CMK (cell line): ENCODE data around the gene RHCE.
A peak's percentile ranks its signal among the peaks of the same experiment; 100 is the strongest.
"Not testable (repeated sequence)": the region's sequence is repeated elsewhere in the genome, so short reads cannot be mapped to it uniquely, and the experiment has no call there.

Experiments used
- DNase-seq: peaks from one replicate; pipeline ENCODE4 v3.0.0-alpha.2; 2010; ENCODE audit warnings: low read depth

Gene RHCE

DNA sequence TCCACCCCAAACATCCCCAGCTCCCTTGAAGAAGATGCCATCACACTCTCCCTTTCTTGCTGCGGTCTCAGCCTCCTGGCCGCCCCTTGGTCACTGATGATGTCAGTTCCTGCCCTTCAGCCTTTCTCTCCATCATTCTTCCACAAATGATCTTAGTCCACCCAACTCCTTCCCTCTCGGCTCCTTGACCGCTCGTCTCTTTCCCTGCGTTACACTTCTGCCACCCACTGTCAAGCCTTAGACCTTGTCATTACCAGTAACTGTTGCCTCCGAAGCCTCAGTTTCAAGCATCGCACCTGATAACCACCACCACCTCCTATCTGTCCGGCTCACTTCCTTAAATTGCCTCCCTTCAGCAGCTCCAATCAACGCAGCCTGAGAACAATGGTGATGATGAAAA, 23.1 kb downstream of the RHCE start:
- not testable (repeated sequence) for DNase-seq

DNA sequence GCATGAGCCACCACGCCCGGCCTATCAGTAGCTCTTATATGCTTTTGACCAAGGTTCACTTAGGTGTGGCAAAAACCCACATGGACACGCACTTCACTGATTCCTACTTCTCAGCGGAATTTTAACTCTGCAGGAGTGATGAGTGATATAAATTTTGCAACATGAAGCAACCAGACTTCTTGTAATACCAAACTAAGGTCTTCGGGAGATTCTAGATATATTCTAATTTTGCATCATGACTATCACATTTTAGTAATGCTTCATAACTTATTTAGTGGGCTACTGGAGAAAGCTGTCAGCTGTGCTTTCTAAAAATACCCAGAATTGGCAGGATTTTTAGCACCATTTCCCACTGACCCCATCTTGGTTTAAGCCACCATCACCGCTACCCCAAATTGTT, 27.8 kb downstream of the RHCE start:
- DNase-seq: no peak

DNA sequence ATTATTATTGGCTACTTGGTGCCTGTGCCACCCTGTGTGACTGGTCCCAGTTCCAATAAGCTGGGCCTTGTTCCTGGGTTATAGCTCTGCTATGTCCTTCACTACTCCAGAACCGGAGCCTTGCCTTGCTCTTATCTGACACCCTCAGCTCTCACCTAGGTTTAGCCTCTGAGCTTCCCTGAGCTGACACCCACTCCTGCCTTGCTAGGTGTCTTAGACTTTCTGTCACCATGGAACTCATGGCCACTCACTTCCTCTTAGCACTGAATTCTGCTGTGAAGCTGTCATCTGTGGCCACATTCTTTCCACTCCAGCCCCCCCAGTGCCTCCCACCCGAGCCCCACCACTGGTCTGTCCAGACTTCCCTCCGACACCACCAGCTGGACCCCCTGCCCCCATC, 30.9 kb downstream of the RHCE start:
- DNase-seq: not testable (repeated sequence)

DNA sequence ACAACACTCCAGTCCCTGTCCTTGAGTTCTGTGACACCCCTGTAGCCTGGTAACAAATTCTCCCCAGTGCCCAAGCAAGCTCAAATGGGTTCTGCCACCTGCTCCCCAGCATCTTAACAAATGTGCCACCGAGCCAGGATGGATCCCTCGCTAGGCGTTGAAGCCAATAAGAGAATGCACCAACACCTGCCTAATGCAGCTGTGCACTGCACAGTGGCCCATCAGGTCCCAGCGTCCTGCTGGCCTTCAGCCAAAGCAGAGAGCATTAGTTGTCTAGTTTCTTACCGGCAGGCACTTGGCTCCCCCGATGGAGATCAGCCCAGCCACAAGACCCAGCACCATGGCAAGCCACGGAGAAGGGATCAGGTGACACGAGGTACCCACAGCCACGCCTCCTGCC, 31.9 kb downstream of the RHCE start:
- not testable (repeated sequence) for DNase-seq

DNA sequence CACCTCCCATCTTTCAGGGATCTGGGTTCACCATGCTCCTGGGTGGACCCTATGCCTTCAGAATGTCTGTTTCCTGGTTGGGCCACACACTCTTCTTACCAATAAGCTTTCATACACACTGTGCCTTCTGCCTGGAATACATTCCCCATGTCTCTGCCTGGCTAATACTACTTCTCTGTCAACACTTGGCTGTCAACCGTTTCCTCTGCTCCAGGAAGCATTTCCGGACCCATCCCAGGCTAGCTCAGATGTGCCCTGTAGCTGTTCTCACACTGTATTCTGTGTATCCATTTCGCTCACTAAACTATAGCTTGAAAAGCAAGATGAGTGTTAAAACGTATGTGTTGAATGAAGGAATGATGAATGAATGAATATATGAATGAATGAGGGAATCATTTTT, 33.5 kb downstream of the RHCE start:
- not testable (repeated sequence) for DNase-seq

DNA sequence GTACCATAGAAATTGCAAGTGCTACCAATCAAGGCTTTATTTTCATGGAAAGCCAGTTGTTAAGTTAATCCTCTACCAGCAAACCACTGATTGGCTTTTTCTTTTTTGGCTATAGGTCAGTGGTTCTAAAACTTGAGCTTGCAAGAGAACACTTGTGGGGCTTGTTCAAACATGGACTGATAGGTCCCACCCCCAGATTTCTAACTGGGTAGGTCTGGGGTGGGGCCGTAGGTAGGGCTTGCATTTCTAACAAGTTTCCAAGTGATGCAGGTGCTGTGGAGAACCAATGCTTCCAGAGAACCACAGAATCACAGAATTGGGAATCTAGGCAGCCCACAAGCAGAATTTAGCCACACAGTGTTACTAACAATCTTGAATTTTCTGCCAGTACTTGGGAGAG, 36.8 kb downstream of the RHCE start:
- not testable (repeated sequence) for DNase-seq

DNA sequence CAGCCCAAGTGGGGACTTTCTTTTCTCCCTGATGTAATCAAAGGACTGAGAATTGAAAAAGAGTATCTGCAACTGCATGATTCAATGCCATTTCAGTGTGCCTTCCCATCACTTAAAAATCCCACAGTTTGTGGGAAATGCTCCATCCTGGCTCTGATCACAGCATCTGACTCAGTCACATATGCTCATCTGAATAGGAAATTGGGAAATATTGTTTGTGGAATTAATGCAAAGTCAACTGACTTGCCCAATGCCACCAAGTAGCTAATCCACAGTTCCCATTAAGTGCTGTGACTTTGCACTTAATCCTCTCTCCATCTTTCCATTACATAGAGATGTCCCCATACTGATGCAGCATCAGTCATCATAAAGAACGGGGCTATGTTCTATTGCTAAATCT, 37.5 kb downstream of the RHCE start:
- not testable (repeated sequence) for DNase-seq

DNA sequence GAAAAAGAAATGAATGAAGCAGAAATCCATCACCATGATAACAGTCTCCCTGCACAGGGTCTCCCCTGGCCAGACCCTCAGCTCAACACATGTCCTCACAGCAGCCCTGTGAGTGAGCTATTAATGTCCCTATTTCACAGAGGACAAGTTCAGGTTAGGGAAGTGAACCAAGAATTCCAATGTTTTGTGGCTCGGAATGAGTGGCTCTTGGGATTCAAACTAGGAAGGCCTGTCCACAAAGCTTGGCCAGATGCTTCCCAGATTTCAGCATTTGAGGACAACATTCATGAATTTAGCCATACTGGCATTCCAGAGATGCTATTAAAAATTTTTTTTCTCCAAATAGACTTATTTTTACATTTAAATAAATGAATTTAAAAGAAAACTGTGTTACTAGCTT, 38.1 kb downstream of the RHCE start:
- DNase-seq: not testable (repeated sequence)

DNA sequence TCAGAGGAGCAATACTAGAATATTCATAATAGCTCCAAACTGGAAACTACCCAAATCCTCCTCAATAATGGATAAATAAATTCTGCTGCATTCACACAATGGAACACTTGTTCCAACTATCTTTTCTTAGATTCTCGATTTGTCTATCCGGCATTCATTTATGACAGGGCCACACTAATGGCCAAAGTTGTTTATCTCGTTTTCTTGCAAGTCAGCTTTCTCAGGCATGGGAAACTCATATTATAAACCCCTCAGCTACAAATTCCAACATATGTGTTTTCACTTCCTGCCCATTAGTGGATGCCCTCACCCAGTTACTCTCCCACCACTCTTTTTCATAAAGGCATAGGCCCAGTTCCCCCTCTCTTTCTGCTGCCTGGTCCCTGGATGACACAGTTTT, 42.3 kb downstream of the RHCE start:
- not testable (repeated sequence) for DNase-seq

DNA sequence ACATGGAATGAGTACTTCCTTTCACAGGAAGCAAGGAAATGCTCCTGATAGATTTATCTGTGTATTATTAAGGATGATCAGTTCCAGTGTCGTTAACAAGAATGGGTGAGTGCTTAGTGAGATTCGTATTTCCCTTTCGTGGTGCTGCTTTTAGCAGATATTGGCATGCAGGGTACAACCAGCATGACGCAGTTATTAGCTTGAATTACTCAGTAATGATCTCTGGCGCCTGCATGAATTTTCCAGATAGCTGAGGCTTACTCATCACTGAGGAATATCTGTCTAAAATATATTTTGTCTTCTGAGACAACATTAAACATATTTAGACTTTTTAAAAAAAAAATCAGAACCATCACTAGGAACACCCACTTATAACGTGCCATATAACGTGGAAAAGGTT, 48.9 kb downstream of the RHCE start:
- DNase-seq: not testable (repeated sequence)

DNA sequence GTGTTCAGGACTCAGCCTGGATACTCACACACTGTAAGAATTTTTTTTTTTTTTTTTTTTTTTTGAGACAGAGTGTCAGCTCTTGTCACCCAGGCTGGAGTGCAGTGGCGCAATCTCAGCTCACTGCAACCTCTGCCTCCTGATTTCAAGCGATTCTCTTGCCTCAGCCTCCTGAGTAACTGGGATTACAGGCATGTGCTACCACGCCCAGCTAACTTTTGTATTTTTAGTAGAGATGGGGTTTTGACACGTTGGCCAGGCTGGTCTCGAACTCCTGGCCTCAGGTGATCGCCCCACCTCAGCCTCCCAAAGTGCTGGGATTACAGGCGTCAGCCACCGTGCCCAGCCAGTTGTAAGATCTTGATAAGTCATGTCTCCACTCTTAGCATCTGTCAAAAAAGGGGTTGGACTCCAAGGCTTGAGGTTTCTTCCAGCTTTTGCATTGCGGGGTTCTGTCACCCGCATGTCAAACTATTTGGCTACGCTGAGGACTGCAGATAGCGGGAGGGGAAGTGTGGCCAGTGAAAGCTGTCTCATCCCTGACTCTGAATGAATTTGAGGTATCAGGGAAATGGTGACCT, 50.8 kb downstream of the RHCE start:
- peak; percentile 76 for DNase-seq

DNA sequence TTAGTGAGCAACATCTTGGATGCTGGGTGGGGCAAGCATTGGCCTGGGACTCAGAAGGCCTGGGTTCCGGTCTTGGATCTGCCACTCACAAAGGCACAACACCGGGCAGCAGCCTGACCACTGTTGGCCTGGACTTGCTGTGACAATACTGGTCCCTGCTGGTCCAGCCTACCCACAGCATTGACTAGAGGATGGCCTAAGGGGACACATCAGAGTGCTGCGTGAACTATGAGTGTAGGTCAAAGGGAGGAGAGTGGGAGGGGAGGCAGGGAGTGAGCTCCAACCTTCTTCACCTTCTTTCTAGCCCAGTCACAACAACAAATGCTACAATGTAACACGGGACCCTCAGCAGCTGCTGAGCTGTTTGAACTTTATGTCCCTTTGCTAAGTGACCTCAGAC, 51.4 kb downstream of the RHCE start:
- DNase-seq: no peak

DNA sequence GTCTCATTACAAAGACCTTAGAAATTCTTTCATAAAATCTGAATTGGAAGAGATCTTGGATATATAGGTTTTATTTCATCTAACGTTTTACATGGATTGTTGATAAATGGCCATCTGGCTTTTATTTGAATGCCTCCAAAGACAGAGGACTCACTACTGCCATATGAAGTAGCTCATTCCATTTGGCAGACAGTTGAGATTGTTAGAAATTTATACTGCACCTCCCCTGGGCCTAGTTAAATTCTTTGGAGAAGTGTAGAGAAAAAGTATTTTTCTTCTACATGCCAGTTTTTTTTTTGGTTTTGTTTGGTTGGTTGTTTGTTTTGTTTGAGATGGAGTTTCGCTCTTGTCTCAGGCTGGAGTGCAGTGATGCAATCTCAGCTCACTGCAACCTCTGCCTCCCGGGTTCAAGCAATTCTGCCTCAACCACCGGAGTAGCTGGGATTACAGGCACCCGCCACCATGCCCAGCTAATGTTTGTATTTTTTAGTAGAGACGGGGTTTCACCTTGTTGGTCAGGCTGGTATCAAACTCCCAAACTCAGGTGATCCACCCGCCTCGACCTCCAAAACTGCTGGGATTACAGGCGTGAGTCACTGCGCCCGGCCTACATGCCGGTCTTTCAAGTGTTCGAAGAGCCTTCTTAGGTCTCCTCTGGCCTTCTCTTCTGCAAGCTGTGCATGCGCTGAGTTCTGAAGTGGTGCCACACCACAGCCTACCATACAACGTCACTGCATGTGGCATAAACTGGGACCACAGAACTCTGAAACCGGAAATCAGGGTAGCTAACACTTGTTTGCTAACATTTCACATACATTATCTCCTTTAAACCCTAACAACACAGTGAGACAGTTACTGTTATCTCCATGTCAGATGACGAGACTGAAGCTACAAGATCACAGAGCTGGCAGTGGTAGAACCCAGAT, 57.7 kb downstream of the RHCE start:
- not testable (repeated sequence) for DNase-seq

DNA sequence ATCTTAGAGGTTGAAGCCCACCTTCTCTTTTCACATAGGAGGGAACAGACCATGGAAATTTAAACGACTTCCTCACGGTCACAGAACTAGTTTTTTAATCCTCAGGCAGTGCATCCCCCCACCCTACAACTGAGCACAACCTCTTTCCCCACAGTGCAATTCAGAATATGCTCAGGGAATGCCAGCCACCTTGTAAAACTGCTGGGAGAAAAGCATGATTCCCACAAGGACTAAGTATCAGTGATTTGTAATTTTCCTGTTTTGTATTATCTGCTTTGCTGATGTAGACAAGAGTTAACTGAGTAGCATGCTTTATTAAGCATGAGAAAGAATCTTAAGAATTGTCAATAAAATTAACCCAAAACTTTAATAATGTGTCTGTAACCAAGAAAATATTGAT, 58.7 kb downstream of the RHCE start:
- no peak for DNase-seq

DNA sequence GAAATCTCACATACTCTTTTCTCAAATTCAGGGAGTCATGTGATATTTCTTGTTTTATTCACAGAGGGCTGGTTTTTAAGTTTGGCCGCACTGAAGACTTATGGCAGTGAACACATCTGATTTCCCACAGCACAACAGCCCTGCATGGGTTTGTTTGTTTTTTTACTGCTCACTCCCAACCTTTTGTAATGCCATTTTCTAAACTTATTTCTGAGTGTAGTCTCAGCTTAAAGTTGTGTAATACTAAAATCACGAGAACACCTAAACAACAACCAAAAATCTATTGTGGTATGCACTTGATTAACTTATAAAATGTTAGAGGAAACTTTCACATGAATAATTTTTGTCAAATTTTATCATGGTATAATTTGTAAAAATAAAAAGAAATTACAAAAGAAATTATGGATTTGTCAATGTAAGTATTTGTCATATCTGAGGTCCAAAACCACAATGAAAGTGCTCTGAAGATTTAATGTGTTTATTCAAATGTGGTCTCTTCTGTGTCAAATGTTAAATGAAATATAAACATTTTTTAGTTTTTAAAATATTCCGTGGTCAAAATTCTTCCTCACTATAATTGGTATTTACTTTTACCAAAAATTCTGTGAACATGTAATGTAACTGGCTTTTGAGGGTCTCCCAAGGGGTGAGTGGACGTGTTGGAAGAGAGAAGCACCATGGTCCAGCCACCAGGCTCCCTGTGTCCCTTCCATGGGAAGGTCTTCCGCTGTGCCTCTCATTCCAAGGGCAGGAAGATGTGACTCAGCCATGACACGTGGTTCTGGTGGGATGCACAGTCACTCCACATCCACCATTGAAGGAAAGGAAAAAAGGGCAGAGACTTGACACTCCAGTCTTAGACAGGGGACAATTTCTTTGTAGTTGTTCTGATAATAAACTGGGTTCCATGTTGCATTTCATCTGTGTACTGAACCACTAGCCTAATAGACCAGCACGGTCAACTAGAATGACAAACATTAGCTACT, 59.7 kb downstream of the RHCE start:
- DNase-seq: no peak

DNA sequence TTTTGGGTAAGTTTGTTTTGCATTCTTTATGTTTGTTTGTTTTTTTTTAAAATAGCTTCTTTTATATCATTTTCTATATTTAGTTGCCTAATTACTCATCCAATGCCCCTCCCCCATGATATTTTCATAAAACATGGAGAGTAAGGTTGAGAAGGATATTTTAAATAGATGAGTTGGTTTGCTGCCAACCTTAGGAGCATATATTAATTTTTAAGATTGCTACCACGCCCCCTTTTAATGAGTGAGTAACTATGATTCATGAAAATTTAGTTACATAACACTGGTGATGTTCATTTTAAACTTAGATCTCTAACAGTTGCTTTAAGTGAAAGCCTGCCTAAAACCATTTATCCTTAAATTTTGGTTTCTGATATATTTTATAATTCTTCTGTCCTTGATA, 63.8 kb downstream of the RHCE start:
- DNase-seq: no peak

DNA sequence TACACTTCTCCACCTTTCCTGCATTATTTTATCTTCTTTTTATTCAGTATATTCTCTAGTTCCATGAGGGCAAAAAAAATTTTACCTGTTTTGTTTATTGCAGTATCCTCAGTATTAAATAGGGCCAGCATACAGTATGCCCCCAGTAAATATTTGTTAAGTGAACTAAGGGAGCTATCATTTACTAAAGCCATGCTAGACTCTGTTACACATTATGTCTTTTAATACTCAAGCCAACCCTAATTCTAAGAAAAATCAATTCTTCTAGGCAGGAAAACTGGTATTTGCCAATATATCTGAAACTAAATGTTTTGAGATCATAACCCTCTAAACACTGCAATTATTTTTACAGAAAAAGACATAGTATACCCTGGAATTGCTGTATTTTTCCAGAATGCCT, 64.2 kb downstream of the RHCE start:
- DNase-seq: no peak

DNA sequence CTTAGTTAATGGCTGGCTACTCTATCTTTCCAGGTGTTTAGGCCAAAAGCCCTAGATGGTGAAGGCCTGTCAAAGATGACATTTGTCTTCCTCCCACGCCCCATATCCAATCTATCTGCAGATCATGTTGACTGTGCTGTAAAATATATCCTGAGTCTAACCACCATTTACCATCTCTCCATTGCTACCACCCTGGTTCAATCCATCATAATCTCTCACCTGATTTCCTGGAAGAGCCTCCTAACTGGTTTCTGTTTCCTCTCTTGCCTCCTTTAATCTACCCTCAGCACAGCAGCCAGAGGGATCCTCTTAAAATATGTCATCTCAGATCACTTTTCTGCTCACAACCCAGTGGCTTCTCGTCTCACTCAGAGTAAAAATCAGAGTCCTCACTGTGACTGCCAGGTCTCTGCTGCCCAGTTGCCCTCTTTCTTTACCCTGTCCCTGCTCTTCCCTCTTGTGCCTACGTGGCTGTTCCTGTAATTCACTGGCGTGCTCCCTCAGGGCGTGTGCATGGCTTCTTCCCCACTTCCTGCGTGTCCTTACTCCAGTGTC, 64.7 kb downstream of the RHCE start:
- DNase-seq: no peak

DNA sequence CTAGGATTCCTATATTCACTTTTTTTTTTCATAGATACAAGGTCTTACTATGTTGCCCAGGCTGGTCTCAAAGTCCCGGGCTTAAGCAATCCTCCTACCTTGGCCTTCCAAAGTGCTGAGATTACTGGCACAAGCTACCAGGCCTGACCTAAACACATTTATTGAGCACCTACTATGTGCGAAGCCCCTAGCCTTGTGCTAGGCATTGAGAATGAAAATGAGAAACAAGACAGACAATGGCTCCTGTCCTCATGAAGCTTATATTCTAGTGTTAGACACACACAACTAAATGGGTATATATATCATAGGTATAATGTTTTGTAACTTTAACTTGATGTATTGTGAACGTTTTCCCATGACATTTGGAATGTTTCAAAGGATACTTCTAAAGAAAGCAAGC, 71.0 kb downstream of the RHCE start:
- DNase-seq: no peak

DNA sequence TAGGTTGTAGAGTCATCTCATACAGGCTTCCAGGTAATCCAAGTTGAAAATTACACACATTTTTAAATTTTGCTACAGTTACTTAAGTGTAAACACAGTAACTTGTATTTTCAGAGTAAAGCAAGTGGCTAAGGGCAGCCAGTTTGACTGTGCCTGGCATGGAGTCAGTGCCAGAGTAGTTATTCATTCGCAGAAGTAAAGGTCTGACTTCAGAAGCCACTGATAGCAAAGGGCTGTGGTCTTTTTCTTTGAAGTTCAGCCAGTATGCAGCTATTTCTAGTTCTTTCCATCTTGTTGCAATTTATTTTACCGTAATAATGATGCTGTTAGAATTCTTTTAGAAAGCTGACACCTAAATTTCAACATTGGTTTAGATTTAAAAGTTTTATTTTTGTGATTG, 73.1 kb downstream of the RHCE start:
- DNase-seq: no peak

DNA sequence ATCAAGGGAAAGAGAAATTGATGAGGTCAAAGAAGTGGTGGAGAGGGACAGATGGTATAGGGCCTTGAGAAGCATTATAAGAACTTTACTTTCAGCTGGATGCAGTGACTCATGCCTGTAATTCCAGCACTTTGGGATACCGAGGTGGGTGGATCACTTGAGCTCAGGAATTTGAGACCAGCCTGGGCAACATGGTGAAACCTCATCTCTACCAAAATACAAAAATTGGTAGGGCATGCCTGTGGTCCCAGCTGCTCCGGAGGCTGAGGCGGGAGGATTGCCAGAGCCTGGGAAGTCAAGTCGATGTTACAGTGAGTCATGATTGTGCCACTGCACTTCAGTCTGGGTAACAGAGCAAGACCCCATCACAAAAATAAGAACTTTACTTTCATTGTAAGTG, 76.8 kb downstream of the RHCE start:
- DNase-seq: no peak

DNA sequence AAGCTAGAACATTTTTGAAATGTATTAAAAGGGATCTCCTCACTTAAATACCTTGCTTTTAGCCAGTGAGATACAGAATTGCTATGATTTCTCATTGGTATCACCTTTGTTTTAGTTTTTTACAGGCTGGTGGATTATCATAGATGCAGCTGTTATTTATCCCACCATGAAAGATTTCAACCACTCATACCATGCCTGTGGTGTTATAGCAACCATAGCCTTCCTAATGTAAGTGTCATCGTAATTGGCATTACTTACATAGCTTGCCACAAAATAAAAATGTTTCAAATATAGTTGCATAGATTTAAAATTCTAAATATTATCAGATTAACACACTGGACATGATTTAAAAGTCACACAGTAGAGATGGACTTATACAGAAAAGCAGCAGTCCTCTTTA, 77.8 kb downstream of the RHCE start:
- DNase-seq: no peak
